ENCODE measurements around the gene NEAT1. TPM values are rescaled to one million over a fixed set of nuclear protein-coding genes. Genes with fewer than 3 reads are reported as not detected.

The NEAT1 gene
- total RNA-seq, 4 donors from 2014 or later, result 537 to 773 (median 608) TPM

DNA sequence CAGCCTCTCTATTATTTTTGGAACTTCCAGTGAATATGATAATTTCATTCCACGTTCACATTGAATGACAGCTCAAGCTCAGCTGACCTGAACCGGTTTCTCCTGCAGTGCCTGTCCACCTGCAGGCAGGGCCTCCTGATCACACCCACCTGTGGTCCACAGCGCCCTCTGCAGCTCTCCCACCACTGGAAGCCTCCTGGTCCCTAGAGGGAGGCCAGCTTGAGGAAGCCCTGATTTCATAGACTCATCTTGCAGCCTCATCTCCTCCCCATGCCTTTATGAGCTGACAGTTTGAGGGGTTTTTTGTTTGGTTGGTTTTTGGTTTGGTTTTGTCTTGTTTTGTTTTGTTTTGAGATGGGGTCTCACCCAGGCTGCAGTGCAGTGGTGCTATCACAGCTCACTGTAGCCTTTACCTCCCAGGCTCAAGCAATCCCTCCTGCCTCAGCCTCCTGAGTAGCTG lies 46.3 kb downstream of the NEAT1 start:
- TF ChIP-seq, protein P1, sequence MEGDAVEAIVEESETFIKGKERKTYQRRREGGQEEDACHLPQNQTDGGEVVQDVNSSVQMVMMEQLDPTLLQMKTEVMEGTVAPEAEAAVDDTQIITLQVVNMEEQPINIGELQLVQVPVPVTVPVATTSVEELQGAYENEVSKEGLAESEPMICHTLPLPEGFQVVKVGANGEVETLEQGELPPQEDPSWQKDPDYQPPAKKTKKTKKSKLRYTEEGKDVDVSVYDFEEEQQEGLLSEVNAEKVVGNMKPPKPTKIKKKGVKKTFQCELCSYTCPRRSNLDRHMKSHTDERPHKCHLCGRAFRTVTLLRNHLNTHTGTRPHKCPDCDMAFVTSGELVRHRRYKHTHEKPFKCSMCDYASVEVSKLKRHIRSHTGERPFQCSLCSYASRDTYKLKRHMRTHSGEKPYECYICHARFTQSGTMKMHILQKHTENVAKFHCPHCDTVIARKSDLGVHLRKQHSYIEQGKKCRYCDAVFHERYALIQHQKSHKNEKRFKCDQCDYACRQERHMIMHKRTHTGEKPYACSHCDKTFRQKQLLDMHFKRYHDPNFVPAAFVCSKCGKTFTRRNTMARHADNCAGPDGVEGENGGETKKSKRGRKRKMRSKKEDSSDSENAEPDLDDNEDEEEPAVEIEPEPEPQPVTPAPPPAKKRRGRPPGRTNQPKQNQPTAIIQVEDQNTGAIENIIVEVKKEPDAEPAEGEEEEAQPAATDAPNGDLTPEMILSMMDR (IDR thresholded peaks at IDR 0.05; ENCODE audit: low read depth), result no peak

DNA sequence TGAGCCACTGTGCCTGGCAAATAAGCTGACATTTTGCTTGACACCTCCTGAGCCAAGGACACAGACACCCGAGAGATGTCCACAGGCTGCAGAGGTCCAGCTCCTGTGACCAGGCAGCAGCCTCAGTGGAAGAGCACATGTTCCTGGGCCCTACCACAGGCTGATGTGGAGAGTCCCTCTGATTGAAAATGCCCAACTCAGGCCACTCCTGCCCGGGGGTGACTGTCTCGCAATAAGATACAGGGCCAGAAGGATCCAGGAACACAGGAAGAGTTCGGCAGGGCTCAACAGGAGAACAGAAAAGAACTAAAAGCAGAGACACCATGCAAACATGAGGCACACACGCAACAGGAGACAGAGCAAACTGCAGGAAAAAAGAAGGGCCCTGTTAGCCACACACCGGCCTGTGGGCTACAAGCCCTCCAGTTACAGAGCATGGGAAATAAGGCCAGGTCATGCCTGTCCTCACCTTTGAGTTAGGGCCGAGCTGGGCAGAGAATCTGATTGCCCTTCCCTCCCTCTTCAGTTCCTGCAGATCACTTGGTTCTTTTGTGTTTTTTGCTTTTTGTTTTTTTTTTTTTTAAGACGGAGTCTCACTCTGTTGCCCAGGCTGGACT lies 47.9 kb downstream of the NEAT1 start:
- TF ChIP-seq, protein P1 (IDR thresholded peaks at IDR 0.05; ENCODE audit: low read depth), result no peak

DNA sequence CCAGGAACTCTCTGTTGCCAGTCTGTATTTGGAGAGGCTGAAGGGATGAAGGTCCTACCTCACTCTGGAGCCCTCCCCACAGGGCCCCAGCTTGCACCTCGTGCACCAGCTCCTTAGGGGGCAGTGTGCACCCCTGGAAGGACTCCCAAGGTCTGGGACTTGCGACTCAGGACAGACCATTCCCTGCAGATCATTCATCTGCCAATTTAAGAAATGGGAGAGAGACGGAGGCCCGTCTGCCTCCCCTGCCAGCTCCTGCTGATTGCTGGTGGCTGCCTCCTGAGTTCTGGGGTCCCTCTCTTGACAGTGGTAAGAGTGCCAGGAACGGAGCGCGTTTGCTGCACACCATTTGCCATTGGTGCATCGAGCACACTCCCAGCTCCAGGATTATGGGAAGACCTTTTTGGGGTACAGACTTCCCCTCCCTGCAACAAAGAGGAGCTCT lies 48.9 kb downstream of the NEAT1 start:
- TF ChIP-seq, protein P1 (IDR thresholded peaks at IDR 0.05; ENCODE audit: low read depth), result no peak

DNA sequence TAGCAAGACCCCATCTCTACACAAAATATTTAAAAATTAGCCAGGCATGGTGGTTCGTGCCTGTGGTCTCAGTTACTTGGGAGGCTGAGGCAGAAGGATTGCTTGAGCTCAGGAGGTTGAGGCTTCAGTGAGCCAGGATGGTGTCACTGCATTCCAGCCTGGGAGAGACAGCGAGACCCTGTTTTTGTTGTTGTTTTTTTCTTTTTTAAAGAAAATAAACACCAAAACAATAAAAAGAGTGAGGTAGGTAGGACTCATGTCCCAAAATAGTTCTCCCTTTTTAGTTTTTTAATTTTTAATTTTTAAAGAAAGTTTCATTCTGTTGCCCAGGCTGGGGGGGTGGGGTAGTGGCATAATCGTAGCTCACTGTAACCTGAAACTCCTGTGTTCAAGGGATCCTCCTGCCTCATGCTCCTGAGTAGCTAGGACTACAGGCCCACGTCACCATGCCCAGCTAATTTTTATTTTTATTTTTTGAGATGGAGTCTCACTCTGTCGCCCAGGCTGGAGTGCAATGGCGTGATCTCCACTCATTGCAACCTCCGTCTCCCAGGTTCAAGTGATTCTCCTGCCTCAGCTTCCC lies 50.8 kb downstream of the NEAT1 start:
- TF ChIP-seq, protein P1 (IDR thresholded peaks at IDR 0.05; ENCODE audit: low read depth), result no peak

DNA sequence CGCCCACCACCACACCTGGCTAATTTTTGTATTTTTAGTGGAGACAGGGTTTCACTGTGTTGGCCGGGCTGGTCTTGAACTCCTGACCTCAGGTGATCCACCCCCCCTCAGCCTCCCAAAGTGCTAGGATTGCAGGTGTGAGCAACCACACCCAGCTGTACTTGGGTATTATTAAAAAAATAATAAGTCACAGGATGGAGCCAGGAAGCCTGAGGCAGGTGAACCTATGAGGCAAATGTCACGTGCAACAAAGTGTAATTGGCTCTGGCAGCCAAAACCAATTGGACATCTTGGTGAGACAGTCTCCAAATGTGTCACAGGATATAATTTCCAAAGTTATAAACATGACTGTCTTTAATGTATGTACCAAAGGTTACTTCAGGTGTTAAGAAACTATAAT lies 52.3 kb downstream of the NEAT1 start:
- TF ChIP-seq, protein P1 (IDR thresholded peaks at IDR 0.05; ENCODE audit: low read depth), result no peak

DNA sequence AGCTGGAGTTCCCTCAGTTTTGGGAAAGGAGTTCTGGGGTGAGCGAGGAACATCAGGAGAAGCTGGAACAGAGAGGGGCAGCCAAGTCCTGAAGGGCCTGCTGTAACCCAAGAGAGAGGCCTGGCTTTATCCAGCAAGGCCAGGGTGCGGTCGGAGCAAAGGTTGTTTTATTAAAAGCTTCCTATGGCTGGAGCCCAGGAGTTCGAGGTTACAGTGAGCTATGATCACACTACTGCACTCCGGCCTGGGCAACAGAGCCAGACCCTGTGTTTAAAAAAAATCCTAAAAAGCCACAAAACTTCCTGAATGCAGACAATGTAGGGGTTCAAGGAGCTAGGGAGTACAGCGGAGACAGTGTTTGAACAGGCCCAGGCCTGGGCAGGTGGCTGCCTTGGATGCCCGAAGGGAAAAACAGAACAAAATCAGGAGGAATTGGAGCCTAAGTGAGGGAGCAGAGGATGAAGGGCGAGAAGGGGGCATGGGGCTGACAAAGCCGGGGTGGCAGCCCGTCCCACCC lies 54.1 kb downstream of the NEAT1 start:
- TF ChIP-seq, protein P1 (IDR thresholded peaks at IDR 0.05; ENCODE audit: low read depth), result no peak

DNA sequence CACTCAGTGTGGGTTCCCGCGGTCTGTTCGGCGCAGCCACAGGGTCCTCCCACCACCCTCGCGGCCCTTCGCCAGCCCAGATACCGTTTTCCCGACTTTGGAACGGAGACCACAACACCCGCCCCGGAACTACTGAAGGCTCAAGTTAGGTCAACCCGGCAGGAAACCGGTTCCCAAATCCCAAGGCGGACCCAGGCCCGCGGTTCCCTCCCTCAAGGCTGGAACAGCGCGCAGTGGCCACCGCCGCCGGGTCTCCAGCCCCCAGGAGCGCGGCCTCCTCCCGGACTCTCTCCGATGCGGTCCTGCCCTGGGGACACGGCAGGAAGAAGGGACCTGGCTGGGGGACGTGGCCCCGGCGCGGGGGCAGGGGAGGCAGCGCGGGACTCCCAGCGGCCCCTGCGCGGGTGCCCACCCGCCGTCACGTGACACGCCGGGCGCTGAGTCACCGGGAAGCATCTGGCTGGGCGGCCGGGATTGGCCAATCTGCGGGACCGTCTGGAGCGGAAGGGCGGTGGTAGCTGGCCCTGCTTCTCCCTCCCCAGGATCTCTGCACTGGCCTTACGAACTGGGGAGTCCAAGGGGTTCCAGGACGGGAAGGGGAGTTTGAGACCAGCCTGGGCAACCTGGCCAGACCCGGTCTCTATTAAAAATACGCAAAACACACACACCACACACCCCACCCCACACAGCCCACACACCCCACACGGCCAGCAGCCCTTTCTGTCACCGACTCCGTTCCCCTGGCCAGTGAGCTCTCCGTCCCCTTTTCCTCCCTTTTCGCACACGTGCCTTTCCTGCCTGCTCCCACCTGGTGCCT lies 54.8 kb downstream of the NEAT1 start:
- TF ChIP-seq, protein P1 (IDR thresholded peaks at IDR 0.05; ENCODE audit: low read depth), result no peak
